K562 (cell line): Measurements from ENCODE around the gene PRDX2. TPM values are rescaled to one million over a fixed set of nuclear protein-coding genes. Genes with fewer than 3 reads are reported as not detected.

Experiments used
- BRD9 ChIP-seq: fragments of 450-650 bp; IDR thresholded peaks from 2 replicates; pipeline ENCODE4 v1.6.1; 2018; ENCODE audit warnings: low read depth; ENCODE audit not compliant: partially characterized antibody
- CSDE1 ChIP-seq, 2 experiments: fragments of 450-650 bp; IDR thresholded peaks; 2 replicates each; pipeline ENCODE4 v1.6.1; 2016; ENCODE audit warnings: mild to moderate bottlenecking in 1 of 2
- CTBP1 ChIP-seq: fragments of 450-650 bp; IDR thresholded peaks from 2 replicates; pipeline ENCODE4 v1.6.1; 2016; ENCODE audit warnings: borderline replicate concordance
- CXXC5 ChIP-seq: fragments of 250-450 bp; sonication (Bioruptor Pico); IDR thresholded peaks from 2 replicates; pipeline ENCODE4 v1.8.0; 2022; ENCODE audit warnings: inconsistent platforms, mild to moderate bottlenecking, moderate library complexity
- ETV5 ChIP-seq: sonication (generic); formaldehyde crosslinking; IDR thresholded peaks from 2 replicates; pipeline ENCODE4 v1.4.0; 2020; ENCODE audit warnings: low read depth, mild to moderate bottlenecking, missing genetic modification reagents
- HDAC1 ChIP-seq, 2 experiments: fragments of 450-650 bp; IDR thresholded peaks; 2 replicates each; pipeline ENCODE4 v1.6.1; 2016 to 2017; ENCODE audit warnings: inconsistent platforms in 1 of 2, mild to moderate bottlenecking in 1 of 2, moderate library complexity in 1 of 2
- HNRNPK ChIP-seq: fragments of 200-400 bp; formaldehyde crosslinking; IDR thresholded peaks from one replicate; pipeline ENCODE4 v1.6.1; 2018; ENCODE audit warnings: mild to moderate bottlenecking, low read depth, low read length; ENCODE audit not compliant: poor library complexity, severe bottlenecking
- ILF3 ChIP-seq: fragments of 450-650 bp; IDR thresholded peaks from 2 replicates; pipeline ENCODE4 v1.6.1; 2018; ENCODE audit warnings: antibody characterized with exemption, mild to moderate bottlenecking, moderate library complexity, borderline replicate concordance
- NRF1 ChIP-seq, 2 experiments: fragments of 450-650 bp; IDR thresholded peaks in 1 of 2; conservative IDR thresholded peaks in 1 of 2; 2 replicates each; pipeline ENCODE4 v1.6.1; 2014; ENCODE audit warnings: mild to moderate bottlenecking in 2 of 2
- RAD21 ChIP-seq, 2 experiments: fragments of 250-450 bp in 1 of 2; fragments of 450-650 bp in 1 of 2; sonication (Bioruptor Pico) in 1 of 2; formaldehyde crosslinking in 1 of 2; IDR thresholded peaks in 1 of 2; conservative IDR thresholded peaks in 1 of 2; 2 replicates each; pipeline versions ENCODE4 v1.4.0 to v1.8.0; 2020 to 2022; ENCODE audit warnings: mild to moderate bottlenecking in 2 of 2, moderate library complexity in 1 of 2
- RB1 ChIP-seq: fragments of 450-650 bp; IDR thresholded peaks from 2 replicates; pipeline ENCODE4 v1.6.1; 2017; ENCODE audit warnings: low read depth, mild to moderate bottlenecking
- RBFOX2 ChIP-seq: fragments of 200-400 bp; formaldehyde crosslinking; IDR thresholded peaks from 2 replicates; pipeline ENCODE4 v1.6.1; 2017; ENCODE audit warnings: low read depth, mild to moderate bottlenecking, low read length, moderate library complexity
- RCOR1 ChIP-seq, 2 experiments: IDR thresholded peaks; 2 replicates each; pipeline ENCODE4 v1.6.1; 2012; ENCODE audit warnings: low read depth in 2 of 2, low read length in 2 of 2, borderline replicate concordance in 1 of 2, improper control_type of control experiment in 1 of 2
- ZMIZ1 ChIP-seq, 2 experiments: fragments of 150-350 bp in 1 of 2; IDR thresholded peaks; 2 replicates each; pipeline ENCODE4 v1.6.1; 2012 to 2016; ENCODE audit warnings: low read depth in 2 of 2, low read length in 2 of 2, mild to moderate bottlenecking in 1 of 2, moderate library complexity in 1 of 2
- polyA plus RNA-seq, 8 experiments: library from polyadenylated mRNA; depleted of rRNA in 4 of 8; stranded (reverse) in 5 of 8; unstranded in 3 of 8; fragments of >200 nt; fragmentation: Nextera tagmentation in 2 of 8; fragmentation: Illumina TruSeq in 1 of 8; extraction: Ambion mirVana in 2 of 8; extraction: Trizol in 1 of 8; gene quantifications; 2 replicates each; pipeline versions ENCODE4 v1.2.1 to v1.2.3, GENCODE V29; 2011 to 2014; ENCODE audit warnings: inconsistent platforms in 1 of 8, missing spikeins in 1 of 8
- total RNA-seq, 7 experiments: library from RNA; depleted of rRNA in 6 of 7; stranded (reverse); fragments of >200 nt in 6 of 7; fragmentation: Illumina TruSeq in 2 of 7; extraction: Trizol in 2 of 7; gene quantifications; 2 replicates each; pipeline versions ENCODE4 v1.2.1 to v1.2.3, GENCODE V29; 2011 to 2021; ENCODE audit warnings: low replicate concordance in 1 of 7
- TF ChIP-seq, protein P1 (sequence below), 2 experiments: fragments of 450-650 bp in 1 of 2; sonication (generic) in 1 of 2; formaldehyde crosslinking in 1 of 2; IDR thresholded peaks; 2 replicates each; pipeline versions ENCODE4 v1.7.1 to v1.9.0; 2016 to 2022; ENCODE audit warnings: inconsistent platforms in 1 of 2, mild to moderate bottlenecking in 1 of 2, missing genetic modification reagents in 1 of 2

Gene PRDX2
- total and polyA plus RNA-seq, 9 of the 15 experiments (the other 6 are each of a cell fraction or from before 2014, with no cell fraction given): 206 to 1,183 (median 415) TPM

GRCh38 chr19:12841094-12841493, 39.5 kb upstream of the PRDX2 start (continued):
- TF ChIP-seq ZMIZ1 (IDR thresholded peaks at IDR 0.05; ENCODE audit: low read depth in 2 of 2, low read length in 2 of 2): no peak
- TF ChIP-seq BRD9: no peak
- peak; percentile 91 to 93 for TF ChIP-seq NRF1 (conservative IDR thresholded peaks at IDR 0.05 in 1 of 2, IDR thresholded peaks at IDR 0.05 in 1 of 2)
- TF ChIP-seq RAD21 (CRISPR knock-in tag; conservative IDR thresholded peaks at IDR 0.05 in 1 of 2, IDR thresholded peaks at IDR 0.05 in 1 of 2): no peak
- TF ChIP-seq, protein P1, sequence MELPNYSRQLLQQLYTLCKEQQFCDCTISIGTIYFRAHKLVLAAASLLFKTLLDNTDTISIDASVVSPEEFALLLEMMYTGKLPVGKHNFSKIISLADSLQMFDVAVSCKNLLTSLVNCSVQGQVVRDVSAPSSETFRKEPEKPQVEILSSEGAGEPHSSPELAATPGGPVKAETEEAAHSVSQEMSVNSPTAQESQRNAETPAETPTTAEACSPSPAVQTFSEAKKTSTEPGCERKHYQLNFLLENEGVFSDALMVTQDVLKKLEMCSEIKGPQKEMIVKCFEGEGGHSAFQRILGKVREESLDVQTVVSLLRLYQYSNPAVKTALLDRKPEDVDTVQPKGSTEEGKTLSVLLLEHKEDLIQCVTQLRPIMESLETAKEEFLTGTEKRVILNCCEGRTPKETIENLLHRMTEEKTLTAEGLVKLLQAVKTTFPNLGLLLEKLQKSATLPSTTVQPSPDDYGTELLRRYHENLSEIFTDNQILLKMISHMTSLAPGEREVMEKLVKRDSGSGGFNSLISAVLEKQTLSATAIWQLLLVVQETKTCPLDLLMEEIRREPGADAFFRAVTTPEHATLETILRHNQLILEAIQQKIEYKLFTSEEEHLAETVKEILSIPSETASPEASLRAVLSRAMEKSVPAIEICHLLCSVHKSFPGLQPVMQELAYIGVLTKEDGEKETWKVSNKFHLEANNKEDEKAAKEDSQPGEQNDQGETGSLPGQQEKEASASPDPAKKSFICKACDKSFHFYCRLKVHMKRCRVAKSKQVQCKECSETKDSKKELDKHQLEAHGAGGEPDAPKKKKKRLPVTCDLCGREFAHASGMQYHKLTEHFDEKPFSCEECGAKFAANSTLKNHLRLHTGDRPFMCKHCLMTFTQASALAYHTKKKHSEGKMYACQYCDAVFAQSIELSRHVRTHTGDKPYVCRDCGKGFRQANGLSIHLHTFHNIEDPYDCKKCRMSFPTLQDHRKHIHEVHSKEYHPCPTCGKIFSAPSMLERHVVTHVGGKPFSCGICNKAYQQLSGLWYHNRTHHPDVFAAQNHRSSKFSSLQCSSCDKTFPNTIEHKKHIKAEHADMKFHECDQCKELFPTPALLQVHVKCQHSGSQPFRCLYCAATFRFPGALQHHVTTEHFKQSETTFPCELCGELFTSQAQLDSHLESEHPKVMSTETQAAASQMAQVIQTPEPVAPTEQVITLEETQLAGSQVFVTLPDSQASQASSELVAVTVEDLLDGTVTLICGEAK (IDR thresholded peaks at IDR 0.05): peak; percentile 25; the same call in 1 of the 2 replicates
- TF ChIP-seq, protein P1 (CRISPR knock-in tag; IDR thresholded peaks at IDR 0.05): no peak
- TF ChIP-seq RCOR1 (IDR thresholded peaks at IDR 0.05; ENCODE audit: borderline replicate concordance in 1 of 2, low read depth in 2 of 2, low read length in 2 of 2): peak in 1 of 2 experiments; percentile 66; a peak in 1 of 4 replicates
- TF ChIP-seq ETV5 (CRISPR knock-in tag): no peak
- peak in 1 of 2 experiments; percentile 84; a peak in 2 of 4 replicates for TF ChIP-seq CSDE1 (IDR thresholded peaks at IDR 0.05)
- TF ChIP-seq RBFOX2: peak; percentile 46; the same call in 1 of the 2 replicates
- TF ChIP-seq CTBP1: peak; percentile 48
- 0 out of 2 replicates have a peak, but pooled peaks have one; percentile 6 for TF ChIP-seq RB1
- no peak for TF ChIP-seq ILF3
- peak; percentile 58 for TF ChIP-seq CXXC5
- TF ChIP-seq HDAC1 (IDR thresholded peaks at IDR 0.05): peak in 1 of 2 experiments; percentile 48; a peak in 2 of 4 replicates
- TF ChIP-seq HNRNPK: no peak
